ENCODE measurements around the gene ETV4. TPM values are rescaled to one million over a fixed set of nuclear protein-coding genes. Genes with fewer than 3 reads are reported as not detected.

Gene ETV4
- total and polyA plus RNA-seq, 2 of the 13 experiments (the other 11 are each of a cell fraction or from before 2014, with no cell fraction given), result 128 to 330 TPM

- no peak for TF ChIP-seq KAT2B (IDR thresholded peaks at IDR 0.05; ENCODE audit: borderline replicate concordance, low read depth, low read length)
- no peak for TF ChIP-seq TCF7 (IDR thresholded peaks at IDR 0.05; ENCODE audit: low read depth)
- TF ChIP-seq ZBTB20 (CRISPR knock-in tag; IDR thresholded peaks at IDR 0.05; ENCODE audit: borderline replicate concordance, low read depth), result no peak
- no peak for TF ChIP-seq IRF9 (CRISPR knock-in tag; IDR thresholded peaks at IDR 0.05; ENCODE audit: borderline replicate concordance)
- TF ChIP-seq ZMAT3 (CRISPR knock-in tag; conservative IDR thresholded peaks at IDR 0.05), result no peak
- no peak for TF ChIP-seq MAFG (CRISPR knock-in tag; IDR thresholded peaks at IDR 0.05)
- TF ChIP-seq TEAD2 (CRISPR knock-in tag; IDR thresholded peaks at IDR 0.05), result no peak
- no peak for TF ChIP-seq ZNF543 (CRISPR knock-in tag; IDR thresholded peaks at IDR 0.05)
- no peak for TF ChIP-seq ZNF616 (CRISPR knock-in tag; IDR thresholded peaks at IDR 0.05; ENCODE audit: low read depth)
- no peak for TF ChIP-seq ZNF12 (CRISPR knock-in tag; IDR thresholded peaks at IDR 0.05)
- no peak for TF ChIP-seq ZNF207 (IDR thresholded peaks at IDR 0.05; ENCODE audit: borderline replicate concordance)
- TF ChIP-seq ATF1 (CRISPR knock-in tag; IDR thresholded peaks at IDR 0.05), result no peak
- TF ChIP-seq SMAD3 (CRISPR knock-in tag; IDR thresholded peaks at IDR 0.05), result no peak
- no peak for TF ChIP-seq ZNF546 (CRISPR knock-in tag; conservative IDR thresholded peaks at IDR 0.05)
- TF ChIP-seq MZF1 (CRISPR knock-in tag; IDR thresholded peaks at IDR 0.05; ENCODE audit: borderline replicate concordance), result no peak; the same call in 1 of the 2 replicates
- TF ChIP-seq, protein P1, sequence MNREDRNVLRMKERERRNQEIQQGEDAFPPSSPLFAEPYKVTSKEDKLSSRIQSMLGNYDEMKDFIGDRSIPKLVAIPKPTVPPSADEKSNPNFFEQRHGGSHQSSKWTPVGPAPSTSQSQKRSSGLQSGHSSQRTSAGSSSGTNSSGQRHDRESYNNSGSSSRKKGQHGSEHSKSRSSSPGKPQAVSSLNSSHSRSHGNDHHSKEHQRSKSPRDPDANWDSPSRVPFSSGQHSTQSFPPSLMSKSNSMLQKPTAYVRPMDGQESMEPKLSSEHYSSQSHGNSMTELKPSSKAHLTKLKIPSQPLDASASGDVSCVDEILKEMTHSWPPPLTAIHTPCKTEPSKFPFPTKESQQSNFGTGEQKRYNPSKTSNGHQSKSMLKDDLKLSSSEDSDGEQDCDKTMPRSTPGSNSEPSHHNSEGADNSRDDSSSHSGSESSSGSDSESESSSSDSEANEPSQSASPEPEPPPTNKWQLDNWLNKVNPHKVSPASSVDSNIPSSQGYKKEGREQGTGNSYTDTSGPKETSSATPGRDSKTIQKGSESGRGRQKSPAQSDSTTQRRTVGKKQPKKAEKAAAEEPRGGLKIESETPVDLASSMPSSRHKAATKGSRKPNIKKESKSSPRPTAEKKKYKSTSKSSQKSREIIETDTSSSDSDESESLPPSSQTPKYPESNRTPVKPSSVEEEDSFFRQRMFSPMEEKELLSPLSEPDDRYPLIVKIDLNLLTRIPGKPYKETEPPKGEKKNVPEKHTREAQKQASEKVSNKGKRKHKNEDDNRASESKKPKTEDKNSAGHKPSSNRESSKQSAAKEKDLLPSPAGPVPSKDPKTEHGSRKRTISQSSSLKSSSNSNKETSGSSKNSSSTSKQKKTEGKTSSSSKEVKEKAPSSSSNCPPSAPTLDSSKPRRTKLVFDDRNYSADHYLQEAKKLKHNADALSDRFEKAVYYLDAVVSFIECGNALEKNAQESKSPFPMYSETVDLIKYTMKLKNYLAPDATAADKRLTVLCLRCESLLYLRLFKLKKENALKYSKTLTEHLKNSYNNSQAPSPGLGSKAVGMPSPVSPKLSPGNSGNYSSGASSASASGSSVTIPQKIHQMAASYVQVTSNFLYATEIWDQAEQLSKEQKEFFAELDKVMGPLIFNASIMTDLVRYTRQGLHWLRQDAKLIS (CRISPR knock-in tag; IDR thresholded peaks at IDR 0.05), result no peak
- TF ChIP-seq U2AF2 (IDR thresholded peaks at IDR 0.05; ENCODE audit: low read depth, low read length), result no peak
- no peak for TF ChIP-seq ZNF614 (CRISPR knock-in tag; IDR thresholded peaks at IDR 0.05; ENCODE audit: borderline replicate concordance)
- TF ChIP-seq HMGA1 (CRISPR knock-in tag; conservative IDR thresholded peaks at IDR 0.05), result no peak
- TF ChIP-seq TBX3 (IDR thresholded peaks at IDR 0.05; ENCODE audit: borderline replicate concordance), result no peak
- no peak; the same call in 1 of the 2 replicates for TF ChIP-seq ZC3H4 (CRISPR knock-in tag; IDR thresholded peaks at IDR 0.05; ENCODE audit: borderline replicate concordance)
Measured at GRCh38 chr17:43578699-43579565, 32.8 kb upstream of the ETV4 start (continued).
